ENCODE results near the gene C3orf52.

C3orf52 gene

DNA sequence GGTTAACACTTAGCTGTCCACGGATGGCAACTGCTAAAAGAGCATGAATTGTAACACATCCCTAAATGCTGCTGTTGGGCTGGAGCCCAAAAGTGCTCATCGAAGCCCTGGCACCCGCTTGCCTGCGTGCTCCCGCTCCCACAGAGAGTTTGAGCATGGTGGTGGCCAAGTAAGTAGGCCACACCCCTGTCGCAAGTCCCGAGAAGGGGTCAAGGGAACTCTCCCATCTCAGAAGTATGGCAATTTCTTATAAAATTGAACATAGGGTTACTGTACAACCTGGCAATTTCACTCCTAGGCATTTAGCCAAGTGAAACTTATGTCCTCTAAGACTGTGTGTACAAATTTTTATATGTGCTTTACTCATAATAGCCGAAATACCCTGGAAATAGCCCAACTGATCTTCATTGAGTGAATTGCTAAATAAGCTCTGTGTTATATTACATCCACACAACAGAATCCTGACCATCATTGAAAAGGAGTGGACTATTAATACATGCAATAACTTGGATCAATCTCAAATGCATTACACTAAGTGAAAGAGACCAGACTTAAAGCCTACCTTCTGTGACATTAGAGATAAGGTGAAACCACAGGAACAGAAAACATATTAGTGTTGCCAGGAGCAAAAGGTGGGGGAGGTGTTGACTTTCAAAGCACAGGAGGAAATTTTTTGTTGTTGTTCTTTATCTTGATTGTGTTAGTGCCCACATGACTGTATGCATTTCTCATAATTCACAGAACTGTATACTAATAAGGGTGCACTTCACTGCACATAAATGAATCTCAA is 48.3 kb downstream of the C3orf52 start:
- H3K27ac Mint-ChIP-seq: peak overlapping the region; percentile 47 to 55
- H3K4me3 Mint-ChIP-seq: peak overlapping the region; percentile 97 to 98
- DNase-seq (no peak), ATAC-seq (peak; percentile 8)
- H3K4me1 Mint-ChIP-seq: peaks cover 73% of the 10 kb centered on the region
- no peaks in the 10 kb centered on the region for H3K27me3 Mint-ChIP-seq
- H3K9me3 Mint-ChIP-seq: no peaks in the 10 kb centered on the region

DNA sequence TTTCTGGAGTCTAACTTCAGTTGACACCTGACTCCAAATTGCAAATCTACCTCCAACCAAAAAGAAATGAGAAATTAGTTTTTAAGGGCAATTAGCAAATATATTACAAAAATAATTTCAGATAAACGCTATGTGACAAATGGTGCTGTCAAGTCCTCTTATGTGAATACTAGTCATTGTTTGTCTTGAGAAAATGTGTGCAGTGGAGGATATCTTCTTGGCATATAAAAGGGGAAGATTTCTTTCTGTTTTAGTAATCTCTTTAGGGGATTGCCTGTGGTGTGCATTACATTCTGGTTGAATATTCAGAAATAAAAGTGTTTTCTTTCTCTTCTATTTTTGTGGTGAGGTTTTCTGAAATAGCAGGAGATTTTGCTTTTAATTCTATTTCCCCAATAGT is 49.9 kb downstream of the C3orf52 start:
- no peak overlapping the region for H3K27ac Mint-ChIP-seq
- DNase-seq: no peak
- no peaks in the 10 kb centered on the region for H3K9me3 Mint-ChIP-seq
- no peak overlapping the region for H3K4me3 Mint-ChIP-seq
- H3K4me1 Mint-ChIP-seq: peaks cover 58% of the 10 kb centered on the region
- no peaks in the 10 kb centered on the region for H3K27me3 Mint-ChIP-seq
- ATAC-seq: no peak

DNA sequence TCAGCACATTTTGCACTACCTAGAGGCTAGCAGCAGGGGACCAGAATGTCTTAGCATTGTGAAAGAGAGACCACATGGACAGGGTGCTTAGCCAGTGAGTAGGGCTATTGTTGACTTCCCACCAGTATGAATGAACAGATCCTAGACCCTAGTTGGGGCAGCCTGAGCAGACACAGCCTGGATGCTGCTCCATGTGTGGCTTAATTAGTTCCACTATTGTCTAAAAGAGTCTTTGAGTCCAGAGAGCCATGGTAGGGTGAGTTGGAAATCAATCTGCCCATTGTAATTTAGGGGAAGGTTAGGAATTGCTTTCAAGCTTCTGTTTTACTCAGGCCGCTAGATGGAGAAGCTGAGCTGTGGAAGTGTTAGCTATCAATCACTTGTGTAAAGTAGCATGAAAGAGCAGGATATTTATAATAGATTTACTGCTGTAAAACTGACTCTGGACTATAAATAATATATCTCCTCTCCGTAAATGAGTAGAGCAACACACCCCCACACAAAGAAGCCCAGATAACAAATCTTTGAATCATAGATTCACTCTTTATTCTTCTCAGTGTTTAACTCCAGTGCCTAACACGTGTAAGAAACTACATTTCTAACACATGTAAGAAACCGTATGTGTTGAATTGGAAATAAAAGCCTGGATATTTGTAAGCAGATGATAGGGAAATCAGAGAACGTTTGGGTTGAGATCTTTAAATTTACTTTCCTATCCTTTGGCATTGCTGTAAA is 50.9 kb downstream of the C3orf52 start:
- Mint-ChIP-seq H3K4me1 (peaks cover 55% of the 10 kb centered on the region), H3K27me3 (no peaks in the 10 kb centered on the region), H3K4me3 (no peak overlapping the region), H3K27ac (peak overlapping the region in 1 of 2 donors; percentile 44), H3K9me3 (no peaks in the 10 kb centered on the region)
- ATAC-seq (peak; percentile 24), DNase-seq (peak; percentile 28 to 36)

DNA sequence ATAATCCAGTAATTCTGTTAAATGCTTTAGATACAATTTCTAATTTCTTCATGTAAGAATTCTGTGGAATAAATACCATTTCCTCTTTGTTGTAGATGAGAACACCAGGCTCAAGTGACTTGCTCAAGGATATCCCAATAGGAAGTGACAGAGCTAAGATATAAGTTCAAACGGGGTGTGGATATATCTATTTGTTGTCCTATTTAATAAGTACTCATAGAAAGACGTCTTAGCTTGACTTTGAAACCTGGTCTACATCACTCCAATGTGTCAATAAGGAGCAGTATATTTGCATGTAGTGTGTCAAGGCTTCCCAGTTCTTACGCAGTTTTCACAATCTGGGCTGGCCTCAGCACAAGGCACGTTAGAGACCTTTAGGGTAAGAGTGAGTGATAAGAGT is 51.6 kb downstream of the C3orf52 start:
- Mint-ChIP-seq H3K9me3 (no peaks in the 10 kb centered on the region), H3K4me3 (no peak overlapping the region), H3K4me1 (peaks cover 54% of the 10 kb centered on the region), H3K27me3 (no peaks in the 10 kb centered on the region), H3K27ac (no peak overlapping the region)
- ATAC-seq (no peak), DNase-seq (no peak)

DNA sequence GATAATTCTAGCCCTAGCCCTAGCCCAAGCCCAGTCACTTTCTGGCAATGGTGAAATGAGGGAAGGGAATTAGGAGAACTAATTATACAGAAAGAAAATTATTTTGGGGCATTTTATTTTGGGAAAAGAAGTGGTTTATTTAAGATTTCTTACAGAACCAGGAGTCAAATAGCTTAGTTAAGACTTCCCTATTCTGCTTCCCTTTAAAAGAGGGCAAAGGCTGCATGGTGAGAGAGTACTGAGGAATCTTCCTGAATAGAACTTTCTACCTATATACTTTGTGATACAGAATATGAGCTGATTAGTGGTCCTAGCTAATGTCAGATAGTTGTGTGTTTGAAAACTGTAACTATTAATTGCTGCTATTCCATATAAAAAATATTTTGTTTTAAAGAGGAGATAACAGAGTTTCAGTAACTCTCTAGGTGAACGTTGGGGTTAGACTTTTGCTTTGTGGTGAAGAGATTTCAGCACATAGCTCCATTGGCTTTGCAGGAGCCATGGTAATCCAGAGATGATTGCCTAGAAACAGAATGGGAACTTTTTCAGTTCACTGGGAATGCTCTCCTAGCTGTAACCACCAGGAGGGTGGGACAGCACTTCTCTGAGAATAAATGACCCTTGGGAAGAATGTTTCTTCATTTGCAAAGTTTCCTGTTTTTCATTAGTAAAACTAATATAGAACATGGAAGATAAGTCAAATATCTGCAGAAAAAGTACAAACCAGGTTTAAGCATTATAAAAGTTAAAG is 52.2 kb downstream of the C3orf52 start:
- ATAC-seq (no peak), DNase-seq (no peak)
- Mint-ChIP-seq H3K27ac (no peak overlapping the region), H3K27me3 (no peaks in the 10 kb centered on the region), H3K4me1 (peaks cover 51% of the 10 kb centered on the region), H3K4me3 (no peak overlapping the region), H3K9me3 (no peaks in the 10 kb centered on the region)

DNA sequence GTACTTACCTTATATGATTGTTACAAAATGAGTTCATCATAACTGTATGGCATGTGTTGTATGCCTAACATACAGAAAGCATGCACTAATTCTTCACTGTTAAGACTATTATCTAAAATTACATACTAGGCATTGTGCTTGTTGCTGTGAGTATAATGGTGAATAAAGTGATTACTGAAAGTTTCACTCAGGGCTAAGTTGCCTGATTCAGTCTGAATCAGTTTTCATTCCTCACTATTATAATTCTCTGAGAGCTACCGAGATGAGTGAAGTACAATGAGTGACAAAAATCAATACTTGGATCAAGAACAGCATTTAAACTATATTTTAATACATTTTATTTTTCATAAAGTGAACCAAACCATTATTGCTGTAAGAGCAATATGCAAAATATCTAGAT is 54.4 kb downstream of the C3orf52 start:
- Mint-ChIP-seq H3K27me3 (no peaks in the 10 kb centered on the region), H3K4me3 (no peak overlapping the region), H3K9me3 (peaks cover 8 to 9% of the 10 kb centered on the region in 2 donors), H3K4me1 (peaks cover 41% of the 10 kb centered on the region), H3K27ac (no peak overlapping the region)
- no peak for DNase-seq
- no peak for ATAC-seq

DNA sequence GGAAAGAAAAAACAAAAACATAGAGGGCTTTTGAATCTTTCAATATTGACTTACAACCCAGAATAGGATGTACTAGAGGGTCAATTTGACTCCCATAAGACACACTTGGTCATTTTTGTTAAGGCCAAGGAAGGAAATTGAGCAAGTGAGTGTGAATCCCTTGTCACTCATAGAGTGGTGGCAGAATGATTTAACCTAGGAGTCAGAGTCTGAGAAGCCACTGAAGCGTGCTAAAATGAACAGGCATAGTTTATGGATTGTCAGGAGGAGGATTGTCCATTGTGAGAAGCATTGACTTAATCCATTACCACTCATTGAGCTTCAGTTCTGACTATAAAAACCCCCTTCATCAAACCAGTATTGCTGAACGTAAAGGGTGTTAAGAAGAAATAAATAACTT is 55.1 kb downstream of the C3orf52 start:
- Mint-ChIP-seq H3K9me3 (peaks cover 8 to 16% of the 10 kb centered on the region in 2 donors), H3K4me3 (no peak overlapping the region), H3K4me1 (peaks cover 34% of the 10 kb centered on the region), H3K27ac (no peak overlapping the region), H3K27me3 (no peaks in the 10 kb centered on the region)
- no peak for ATAC-seq
- DNase-seq: no peak

DNA sequence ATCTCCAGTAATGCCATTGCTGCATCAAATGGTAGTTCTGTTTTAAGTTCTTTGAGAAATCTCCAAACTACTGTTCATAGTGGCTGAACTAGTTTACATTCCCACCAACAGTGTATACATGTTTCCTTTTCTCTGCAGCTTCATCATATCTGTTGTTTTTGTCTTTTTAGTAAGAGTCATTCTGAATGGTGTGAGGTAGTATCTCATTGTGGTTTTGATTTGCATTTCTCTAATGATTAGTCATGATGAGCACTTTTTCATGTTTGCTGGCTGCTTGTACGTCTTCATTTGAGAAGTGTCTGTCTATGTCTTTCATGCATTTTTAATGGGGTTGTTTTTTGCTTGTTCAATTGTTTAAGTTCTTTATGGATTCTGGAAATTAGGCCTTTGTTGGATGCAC is 57.1 kb downstream of the C3orf52 start:
- H3K4me1 Mint-ChIP-seq: peaks cover 16% of the 10 kb centered on the region
- peaks cover 25 to 36% of the 10 kb centered on the region in 2 donors for H3K9me3 Mint-ChIP-seq
- ATAC-seq (peak; percentile 93), DNase-seq (no peak)
- peak overlapping the region; percentile 37 to 51 for H3K4me3 Mint-ChIP-seq
- H3K27me3 Mint-ChIP-seq: no peaks in the 10 kb centered on the region
- H3K27ac Mint-ChIP-seq: peak overlapping the region in 1 of 2 donors; percentile 4

DNA sequence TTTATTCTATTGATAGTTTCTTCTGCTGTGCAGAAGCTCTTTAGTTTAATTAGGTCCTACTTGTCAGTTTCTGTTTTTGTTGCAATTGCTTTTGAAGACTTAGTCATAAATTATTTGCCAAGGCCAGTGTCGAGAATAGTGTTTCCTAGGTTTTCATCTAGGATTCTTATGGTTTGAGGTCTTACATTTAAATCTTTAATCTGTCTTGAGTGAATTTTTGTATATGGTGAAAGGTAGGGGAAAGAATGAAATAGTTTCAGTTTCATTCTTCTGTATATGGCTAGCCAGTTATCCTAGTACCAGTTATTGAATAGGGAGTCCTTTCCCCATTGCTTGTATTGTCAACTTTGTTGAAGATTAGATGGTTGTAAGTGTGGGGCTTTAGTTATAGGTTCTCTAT is 57.5 kb downstream of the C3orf52 start:
- peak; percentile 71 for ATAC-seq
- H3K4me3 Mint-ChIP-seq: peak overlapping the region; percentile 37 to 51
- H3K9me3 Mint-ChIP-seq: peaks cover 25 to 40% of the 10 kb centered on the region in 2 donors
- DNase-seq: no peak
- no peaks in the 10 kb centered on the region for H3K27me3 Mint-ChIP-seq
- H3K4me1 Mint-ChIP-seq: peaks cover 16% of the 10 kb centered on the region
- H3K27ac Mint-ChIP-seq: peak overlapping the region; percentile 4 to 54

DNA sequence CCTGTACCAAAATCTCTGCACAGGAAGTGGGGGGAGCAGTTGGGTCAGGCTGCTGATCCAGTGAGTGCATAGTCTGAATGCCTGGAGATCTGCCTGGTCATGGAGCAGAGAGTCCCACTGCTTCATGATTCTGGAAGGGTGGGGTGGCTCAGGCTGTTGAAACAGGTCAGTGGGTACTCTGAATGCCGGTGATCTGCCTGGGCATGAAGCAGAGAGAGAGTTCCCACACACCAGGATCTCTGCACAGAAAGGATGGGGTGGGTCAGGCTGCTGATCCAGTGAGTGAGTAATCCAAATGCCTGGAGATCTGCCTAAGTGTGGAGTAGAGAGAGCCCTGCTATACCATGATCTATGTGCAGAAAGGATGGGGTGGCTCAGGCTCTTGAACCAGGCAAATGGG is 62.9 kb downstream of the C3orf52 start:
- Mint-ChIP-seq H3K4me3 (no peak overlapping the region), H3K27me3 (no peaks in the 10 kb centered on the region), H3K4me1 (peaks cover 6% of the 10 kb centered on the region), H3K27ac (no peak overlapping the region), H3K9me3 (peaks cover 25 to 48% of the 10 kb centered on the region in 2 donors)
- no peak for DNase-seq
- no peak for ATAC-seq

DNA sequence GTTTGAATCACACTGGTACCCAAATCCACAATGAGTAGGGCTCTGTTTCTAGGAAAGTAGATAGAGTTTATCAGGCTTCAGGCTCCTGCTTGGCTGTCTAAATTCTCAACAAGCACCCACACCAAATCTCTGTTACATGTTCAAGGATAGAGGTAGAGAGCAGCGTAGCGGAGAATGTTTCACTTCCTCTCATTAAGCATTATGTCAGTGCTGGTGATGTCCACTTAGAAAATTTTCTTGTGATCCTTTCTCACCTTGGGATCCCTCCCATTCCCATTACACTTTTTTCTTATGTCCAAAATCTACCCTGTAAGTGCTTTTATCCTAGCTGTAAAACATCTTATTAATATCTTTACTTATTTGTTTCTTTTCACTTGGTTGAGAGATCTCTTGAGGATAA is 81.6 kb downstream of the C3orf52 start:
- H3K27ac Mint-ChIP-seq: no peak overlapping the region

More for the DNA sequence above, 81.6 kb downstream of the C3orf52 start:
- DNase-seq (no peak), ATAC-seq (no peak)
- Mint-ChIP-seq H3K9me3 (peaks cover 8 to 16% of the 10 kb centered on the region in 2 donors), H3K4me1 (no peaks in the 10 kb centered on the region), H3K4me3 (no peak overlapping the region), H3K27me3 (no peaks in the 10 kb centered on the region)

All from stimulated activated naive CD8-positive, alpha-beta T cell treated with anti-CD3 and anti-CD28 coated beads, Interleukin-15, amount 100 ng/mL, for 72 hours (primary cell).